COLO829 (cell line): ENCODE measurements around the gene DGCR2.
"Not testable (repeated sequence)": the region's sequence is repeated elsewhere in the genome, so short reads cannot be mapped to it uniquely, and the experiment has no call there.

ENCODE experiments used
- DNase-seq: peaks from one replicate; pipeline ENCODE4 v3.0.0; 2012; ENCODE audit warnings: low spot score

The DGCR2 gene

DNA sequence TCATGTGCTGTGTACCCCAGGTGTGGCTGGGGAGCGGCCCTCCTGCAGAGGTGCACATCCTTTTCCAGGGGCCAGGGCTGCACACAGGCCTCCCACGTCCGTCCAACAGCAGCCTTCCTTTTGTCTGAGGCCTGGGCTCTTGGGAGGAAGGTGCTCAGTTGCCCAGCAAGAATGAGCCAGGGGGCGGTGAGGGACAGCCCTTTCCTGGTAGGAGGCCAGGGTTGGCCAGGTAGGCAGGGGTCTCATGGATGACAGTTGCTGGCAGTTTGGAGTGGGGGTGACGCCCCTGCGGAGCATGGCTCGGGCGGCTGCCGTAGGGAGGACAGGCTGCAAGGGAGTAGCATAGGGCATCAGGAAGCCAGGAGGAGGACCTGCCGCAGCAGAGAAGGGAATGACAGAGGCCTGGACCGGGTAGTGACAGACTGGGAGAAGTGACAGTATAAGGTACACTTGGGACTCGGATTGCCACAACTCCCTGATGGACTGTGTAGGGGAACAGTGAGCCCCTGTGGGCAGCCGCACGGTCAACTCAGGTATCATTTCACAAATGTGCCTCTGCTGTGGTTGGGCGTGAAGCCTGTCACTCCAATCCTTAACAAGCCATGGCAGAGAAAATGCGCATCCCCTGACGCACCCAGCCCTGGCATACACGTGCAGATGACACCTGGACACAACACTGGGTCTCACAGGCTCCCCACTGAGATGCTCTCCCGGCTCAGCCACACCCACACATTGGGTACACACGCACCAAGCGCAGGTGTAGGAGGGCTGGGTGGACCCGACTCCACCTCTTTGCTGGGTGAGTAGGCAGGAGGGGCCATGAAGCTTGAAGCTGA is 79.7 kb downstream of the DGCR2 start:
- no peak for DNase-seq

DNA sequence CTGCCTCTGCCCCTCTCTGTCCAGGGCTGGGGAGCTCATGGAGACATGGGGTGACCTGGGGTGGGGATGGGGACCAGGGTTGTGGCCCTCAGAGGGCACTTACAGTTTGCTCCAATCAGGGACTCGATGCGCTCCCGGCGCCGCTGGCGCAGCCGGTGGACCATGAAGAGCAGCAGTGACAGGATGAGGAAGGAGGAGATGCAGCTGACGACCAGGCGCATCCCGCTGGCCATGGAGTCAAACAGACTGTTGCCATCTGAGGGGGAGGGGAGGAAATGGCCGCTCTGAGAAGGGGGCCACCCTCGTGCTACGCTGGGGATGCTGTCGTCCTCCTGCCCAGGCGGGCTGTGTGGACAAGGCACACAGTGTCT is 80.5 kb downstream of the DGCR2 start:
- DNase-seq, result no peak

DNA sequence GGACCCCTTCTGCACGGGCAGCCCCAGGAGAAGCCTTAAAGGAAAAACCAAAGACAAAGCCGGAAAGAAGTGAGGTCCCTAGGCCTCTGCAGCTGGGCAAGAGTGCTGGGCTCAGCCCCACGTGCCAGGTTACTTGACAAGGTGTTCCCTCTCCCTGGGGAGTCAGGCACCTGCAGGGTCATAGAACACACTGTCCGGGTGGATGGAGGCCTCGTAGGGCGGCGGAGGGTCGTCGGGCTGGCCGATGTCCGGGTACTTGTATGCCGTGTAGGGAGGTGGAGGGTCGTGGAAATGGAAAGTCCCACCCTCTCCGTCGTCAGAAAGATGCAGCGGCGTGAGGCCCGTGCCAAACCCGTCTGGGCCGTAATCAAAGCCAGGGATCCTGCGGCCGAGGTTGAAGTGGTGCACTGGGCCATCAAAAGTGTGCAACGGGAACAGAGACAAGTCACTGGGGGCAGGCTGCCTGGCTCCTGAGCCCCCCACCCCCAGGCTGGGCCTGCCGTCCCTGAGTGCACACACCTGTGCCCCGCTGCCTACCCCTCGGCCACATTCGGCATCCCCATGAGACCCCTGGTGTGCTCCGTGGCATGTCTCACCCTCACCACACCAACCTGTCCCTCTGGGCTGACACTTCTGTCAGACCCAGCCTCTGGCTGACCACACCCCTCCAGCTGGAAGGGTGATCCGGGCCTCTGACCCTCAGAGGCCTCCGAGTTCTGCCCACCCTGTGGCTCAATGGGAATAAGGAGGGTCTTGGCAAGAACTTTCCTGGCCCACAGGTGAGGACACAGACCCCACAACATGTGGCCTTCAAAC is 81.1 kb downstream of the DGCR2 start:
- DNase-seq, result no peak

DNA sequence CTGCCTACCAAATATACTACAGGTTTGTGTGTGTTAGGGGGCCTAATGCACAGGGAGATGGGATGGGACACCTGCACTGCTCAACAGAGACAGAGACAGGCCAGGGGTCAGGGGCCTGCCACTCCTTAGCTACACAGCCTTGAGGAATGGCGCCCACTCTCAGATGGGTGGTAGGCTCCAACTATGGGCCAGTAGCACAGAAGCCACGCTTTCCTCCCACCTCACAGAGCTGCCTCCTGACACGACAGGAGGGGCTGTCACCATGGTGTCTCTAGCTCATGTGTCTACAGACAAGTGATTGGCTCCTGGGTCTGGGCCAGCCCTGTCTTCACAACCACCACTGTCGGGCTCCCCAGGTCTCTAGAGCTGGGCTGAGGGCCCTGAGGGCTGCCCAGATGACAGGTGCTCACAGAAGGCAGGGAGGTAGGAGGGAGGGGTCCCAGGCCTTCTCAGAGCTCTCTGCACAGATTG is 81.8 kb downstream of the DGCR2 start:
- DNase-seq, result no peak

DNA sequence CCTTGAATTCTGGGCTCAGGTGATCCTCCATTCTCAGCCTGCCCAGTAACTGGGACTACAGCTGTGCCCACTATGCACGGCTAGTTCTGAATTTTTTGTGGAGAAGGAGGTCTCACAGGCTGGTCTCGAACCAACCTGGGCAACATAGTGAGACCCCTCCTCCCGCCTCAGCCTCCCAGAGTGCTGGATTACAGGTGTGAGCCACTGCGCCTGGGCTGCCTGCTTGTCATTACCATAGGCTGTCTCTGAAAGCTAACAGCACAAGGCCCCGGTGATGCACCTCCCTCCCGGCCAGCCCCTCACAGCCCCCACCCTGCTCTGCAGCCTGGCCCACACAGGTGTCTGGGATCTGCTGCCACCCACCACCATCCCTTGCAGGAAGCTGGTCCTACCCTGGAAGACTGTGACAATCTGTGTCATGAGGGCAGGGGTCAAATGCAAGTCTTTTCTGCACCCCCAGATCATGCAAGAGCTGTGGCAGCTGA is 82.4 kb downstream of the DGCR2 start:
- DNase-seq, result no peak

DNA sequence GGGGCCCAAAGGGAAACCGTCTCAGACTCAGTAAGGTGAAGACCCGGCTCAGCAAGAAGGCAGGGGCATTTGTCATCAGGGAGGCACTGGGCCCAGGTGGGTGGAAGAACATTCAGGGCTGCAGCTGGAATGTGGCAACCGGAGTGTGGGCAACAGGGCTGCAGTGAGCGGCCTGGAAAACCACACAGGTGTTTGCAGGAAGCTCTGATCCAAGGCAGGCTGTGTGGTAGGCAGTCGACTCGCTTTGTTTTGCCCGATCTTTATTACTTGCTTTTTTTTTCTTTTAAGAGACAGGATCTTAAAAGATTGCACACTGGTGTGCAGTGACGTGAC is 82.8 kb downstream of the DGCR2 start:
- DNase-seq, result no peak

DNA sequence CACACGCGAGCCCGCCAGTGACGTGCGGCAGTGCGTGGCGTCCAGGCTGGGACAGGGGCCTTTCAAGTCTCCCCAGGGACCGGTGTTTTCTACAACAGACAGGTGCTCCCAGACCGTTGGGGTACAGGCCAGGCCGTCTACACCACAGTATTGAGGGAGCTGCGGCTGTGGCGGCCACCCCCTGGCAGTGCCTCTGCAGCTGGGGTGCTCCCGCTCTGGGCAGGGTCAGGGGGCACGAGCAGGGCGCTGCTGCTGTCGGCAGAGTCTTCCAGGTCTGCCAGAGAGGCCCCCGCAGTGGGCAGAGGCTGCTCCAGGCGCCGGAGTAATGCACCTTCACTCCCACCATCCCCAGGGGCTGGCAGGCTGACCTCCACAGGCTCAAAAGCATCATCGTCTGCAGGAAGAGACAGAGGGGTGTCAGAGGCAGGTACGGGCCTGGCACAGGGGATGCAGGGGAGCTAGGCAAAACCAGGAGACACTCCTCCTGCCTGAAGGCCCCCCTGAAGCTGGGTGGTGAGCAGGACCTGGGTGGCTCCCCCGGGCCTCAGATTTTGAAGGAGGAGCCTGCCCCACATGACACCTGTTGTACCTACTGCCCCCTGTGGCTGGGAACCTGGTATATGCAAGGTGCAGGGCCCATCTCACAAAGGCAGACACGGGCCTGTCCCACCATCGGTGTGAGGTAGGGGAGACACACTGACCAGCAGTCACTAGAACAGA is 83.3 kb downstream of the DGCR2 start:
- DNase-seq, result no peak

DNA sequence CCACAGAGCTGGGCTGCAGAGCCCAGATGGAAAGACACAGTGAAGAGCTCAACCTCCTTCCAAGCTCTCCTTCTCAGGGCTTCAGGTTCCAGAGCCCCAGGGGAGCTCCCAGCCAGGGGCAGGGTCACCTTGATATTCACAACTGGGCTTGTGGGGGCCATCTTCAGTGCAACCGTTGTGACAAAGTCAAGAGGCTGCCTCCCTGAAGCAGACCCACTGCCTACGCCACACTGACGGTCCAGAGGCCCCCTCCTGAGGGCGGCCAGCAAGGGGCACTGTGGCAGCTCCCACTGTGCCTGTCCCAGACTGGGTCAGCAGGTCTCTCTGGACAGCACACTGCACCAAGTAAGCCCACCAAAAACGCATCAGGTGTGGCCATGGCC is 84.1 kb downstream of the DGCR2 start:
- DNase-seq, result no peak

DNA sequence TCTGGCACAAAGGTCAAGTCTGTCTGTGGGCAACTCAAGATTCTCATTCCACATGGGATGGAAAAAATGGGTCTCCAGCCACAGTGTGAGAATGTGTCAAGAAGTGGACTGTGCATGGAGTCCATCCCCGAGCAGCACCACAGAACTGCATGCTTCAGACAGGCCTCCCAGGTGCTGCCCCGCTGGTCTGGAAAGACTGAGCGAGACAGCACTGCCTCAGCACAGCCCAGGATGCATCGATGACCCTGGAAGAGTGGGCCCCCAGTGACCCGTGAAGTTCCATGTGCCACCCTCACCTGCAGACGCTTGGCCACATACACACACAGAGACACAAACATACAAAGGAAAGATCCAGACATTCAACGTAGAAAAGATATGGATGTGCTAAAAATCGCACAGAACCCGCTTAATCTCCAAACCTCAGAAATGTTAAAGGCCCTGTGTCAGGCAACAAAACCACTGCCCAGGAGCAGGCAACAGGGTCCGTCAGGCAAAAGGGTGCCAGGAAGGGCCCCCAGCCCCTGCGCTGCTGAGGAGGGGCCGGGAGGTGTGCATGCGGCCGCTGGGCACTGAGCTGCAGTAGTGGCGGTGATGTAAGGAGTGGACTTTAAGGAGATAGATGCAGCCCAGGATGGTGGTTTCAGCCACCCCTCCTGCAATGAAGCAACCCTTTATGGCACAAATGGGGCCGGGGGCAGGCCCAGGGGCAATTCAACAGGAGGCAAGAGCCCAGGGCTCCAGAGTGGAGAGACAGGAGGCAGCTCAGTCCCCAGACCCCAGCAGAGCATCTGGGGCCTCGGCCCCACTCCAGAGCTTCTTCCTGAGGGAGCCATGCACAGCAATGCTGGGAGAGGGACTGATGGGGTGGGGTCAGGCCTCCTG is 84.7 kb downstream of the DGCR2 start:
- no peak for DNase-seq

DNA sequence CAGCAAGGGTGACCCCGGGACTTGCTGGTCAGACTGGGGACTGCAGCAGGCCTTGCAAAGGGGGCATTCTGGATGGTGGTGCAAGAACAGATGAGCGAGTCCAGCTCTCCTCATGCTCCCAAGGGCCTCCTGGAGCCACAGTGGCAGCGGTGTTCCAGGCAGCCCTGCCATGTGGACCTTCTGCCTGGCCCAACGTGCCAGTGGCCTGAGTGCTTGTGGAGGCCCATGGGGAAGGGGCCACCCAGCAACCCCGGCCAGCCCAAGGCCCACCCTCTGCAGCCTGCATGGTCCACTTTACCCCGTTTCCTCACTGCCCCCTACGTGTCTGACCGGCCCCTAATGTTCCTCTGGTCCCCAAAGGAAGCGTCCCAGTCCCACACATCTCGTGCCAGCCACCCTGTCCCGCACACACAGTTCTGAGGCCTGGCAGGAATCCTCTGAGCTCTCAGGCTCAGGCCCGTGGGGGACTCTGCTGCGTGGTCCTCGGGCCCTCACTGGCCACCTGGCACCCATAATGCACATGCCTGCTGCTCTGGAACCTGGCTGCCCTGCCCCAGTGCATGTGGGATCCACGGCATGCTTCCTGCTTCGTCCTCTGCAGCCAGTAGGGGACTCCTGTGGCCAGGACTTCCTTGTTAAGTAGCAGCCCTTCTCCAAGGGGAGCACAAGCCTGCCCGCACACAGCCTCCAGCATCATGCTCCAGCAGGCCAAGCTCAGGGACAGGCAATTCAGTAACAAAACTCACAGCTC is 85.5 kb downstream of the DGCR2 start:
- no peak for DNase-seq

DNA sequence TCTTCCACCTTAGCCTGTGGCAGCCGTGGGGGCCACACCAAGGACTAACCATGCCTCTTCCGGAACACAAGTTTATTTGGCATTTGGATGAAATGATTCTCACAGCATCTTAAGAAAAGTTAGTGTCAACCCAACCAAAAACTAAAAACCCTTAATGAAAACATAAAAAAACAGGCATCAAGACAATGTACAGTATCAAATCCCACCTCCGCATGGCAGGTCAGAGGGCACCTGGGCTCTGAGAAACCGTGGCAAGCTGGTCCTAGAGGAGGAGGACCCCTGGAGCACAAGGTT is 86.0 kb downstream of the DGCR2 start:
- no peak for DNase-seq

DNA sequence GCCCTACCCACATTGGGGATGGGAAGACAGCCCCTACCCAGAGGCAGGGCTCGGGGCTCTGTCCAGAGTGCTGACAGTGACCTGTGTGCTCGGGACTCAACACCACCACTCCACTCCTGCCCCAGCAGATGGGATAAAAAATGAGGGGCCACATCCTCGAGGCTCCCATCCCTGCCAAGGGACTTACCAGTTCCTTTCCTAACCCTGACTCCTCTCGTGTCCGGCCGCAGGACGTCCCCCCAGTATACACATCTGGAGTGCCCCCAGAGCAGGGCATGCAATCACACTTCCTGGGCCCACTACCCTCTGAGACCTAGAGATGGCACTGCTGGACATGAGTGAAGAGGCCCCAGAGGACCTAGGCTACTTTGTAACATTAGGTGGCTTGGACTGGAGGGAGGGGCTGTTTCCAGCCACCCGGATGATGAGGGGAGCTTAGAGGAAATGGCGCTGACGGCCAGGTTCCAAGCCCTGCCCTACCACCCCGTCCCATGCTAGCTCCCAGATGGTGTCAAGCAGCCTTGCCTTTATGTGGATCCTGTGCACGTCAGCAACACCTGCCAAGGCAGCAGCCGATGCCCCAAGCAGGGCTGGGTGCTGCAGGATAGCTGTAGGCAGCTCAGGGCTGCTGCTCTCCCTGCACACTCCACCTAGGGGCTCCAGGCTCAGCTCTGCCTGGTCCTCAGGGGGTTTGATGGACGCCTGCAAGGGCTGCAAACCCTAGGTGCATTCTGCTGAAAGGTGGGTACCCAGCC is 86.6 kb downstream of the DGCR2 start:
- DNase-seq, result no peak

DNA sequence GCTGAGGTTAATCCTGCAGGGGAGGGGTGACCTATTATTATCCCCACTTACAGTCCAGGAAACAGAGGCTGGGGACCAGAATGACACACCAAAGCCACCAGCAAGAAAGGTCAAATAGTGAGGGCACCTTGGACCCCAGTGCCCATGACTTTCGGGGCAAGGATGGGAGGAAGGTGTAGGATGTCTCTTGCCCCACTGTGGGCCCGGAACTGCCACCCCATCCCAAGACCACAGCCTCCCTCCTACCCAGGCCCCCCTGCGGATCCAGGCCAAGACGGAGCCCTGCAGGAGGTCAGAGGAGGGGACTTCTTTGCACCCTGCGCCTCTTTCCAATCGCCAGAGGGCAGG is 87.1 kb downstream of the DGCR2 start:
- not testable (repeated sequence) for DNase-seq

DNA sequence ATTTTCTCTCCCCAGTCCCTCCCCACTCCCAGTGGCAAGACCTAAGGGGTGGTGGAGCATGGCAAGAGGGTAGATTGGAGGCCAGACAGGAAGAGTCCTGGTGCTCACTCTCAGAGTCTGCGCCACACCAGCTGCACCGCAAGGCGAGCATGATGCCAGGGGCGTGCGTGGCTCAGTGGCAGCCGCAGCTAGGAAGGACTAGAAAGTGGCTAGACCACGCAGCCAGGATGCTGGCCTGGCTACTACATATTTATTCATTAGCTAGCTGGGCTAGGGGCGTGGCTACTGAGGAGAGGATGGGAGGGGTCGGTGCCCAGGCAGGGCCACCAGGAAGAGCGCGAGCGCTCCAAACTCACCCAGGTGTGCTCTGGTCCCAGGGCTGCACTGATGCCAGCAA is 87.5 kb downstream of the DGCR2 start:
- DNase-seq, result not testable (repeated sequence)

DNA sequence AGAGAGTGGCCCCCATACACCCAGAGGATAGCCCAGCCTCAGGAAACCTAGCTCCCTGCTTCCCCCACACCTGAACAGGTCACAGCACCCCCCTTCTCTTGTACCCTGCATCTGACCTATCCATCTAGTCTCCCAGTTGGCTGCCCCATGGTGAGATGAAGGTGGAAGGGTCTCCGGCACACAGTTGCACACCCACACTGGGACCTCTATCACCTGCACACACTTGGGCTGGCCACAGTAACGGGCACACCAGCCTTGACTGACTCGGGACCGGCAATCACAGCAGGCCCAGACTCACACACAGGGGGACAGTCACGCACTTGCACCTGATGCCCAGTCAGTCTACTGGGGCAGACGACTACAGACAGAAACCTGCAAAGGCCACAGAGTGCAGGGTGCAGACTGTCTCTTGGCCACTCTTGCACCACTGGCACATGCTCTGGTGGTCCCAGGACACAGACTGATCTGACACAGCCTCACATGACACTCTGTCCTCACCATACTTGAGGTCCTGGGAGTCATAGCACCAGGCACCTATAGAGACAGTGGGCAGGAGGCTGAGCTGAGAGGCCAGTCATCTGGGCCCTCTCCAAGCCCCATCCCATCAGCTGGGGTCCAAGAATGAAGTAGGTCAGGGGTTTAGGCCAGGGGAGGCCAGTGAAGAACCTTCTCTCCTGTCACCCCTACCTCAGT is 88.0 kb downstream of the DGCR2 start:
- not testable (repeated sequence) for DNase-seq

DNA sequence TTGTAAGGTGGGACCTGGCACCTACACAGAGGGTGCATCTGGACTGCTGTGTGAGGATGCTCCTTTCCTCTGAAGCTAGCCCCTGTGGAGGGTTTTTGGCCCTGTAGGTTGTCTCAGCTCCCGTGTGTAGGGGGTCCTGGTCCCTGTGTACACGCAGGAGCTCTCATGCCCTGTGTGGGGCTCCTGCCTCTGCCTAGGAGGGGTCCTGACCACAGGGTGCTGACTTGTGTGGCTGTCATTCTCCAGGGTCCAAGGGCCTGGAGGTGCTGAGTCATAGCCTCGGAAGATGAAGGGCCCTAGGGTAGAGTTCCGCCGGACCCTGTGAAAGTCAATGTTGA is 88.7 kb downstream of the DGCR2 start:
- DNase-seq, result not testable (repeated sequence)

DNA sequence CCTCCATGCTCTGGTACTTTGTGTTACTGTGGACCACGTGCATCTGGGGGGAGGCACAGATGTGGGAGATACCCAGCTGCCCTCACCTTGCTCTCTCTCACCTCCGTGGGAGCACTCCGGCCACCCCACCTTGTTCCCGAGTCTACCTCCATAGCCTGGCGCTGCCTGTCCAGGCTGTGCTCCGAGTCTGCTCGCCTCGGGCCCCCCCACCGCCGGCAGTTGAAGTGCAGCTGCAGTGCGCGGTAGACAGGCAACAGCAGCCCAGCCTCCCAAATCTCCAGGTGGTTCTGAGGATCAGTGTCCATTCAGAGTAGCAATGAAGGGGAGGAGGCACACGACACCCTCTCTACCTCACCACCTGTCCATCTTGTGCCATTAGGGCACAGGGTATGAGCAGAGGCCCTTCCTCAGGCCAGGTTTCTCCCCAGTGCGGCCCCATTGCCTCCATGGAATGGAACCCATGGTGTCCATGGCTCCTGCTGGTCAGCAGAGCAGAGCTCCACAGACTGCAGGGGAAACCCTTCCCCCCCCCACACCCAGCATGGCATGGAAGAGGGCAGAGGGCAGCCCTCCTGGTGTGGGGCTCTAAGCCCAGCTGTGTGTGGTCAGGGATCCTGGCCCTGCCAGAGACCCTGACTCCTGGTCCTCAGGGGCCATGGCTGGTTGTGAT is 89.2 kb downstream of the DGCR2 start:
- not testable (repeated sequence) for DNase-seq

DNA sequence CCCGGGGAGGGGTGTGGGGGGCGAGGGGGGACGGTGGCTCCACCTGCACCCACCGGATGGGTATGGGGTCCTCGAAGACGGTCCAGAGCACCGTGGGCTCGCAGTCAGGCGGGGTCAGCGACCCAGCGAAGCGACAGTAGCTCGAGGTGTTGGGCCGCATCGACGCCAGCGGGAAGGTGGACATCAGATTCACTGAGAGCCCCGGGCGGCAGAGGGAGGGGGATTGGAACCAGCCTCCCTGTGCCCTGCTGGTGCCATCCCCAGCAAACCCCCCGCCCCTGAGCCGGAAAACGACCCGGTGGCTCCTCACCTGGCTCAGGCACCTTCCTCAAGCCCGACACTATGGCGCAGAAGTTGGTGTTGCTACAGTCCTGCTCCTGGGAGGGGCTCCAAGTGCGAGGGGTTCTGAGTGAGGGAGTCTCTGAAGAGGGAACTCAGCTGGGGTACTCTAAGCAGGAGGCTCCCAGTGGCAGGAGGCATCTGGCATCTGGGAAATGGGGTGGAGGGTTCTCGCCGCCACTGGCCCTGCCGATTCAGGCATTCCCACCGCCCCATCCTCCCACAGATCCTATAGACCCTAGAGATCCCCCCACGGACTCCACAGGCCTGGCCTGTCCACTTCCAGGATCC is 89.9 kb downstream of the DGCR2 start:
- DNase-seq, result not testable (repeated sequence)

DNA sequence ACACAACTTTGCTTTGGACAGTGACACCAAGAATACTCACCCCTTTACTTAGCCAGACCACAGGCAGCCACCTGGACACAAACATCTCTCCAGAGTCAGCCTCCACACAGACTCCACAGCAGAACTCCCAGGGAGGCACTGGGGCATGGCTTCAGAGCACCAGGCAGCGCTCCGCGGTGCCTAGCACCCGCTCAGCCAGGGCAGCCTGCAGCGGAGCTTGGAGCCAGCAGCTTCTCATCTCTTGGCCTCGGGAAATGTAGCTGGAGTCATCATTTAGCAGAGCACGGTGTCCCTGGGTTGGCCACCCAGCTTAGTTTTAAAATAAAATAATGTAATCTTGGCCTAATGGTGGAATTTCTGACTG is 91.3 kb downstream of the DGCR2 start:
- not testable (repeated sequence) for DNase-seq
